H9 (cell line): ENCODE results near the gene PBX4. TPM values are rescaled to one million over a fixed set of nuclear protein-coding genes. Genes with fewer than 3 reads are reported as not detected.

Source experiments
- DNase-seq: peaks from one replicate; pipeline ENCODE4 v3.0.0-alpha.2; 2017
- H2AFZ ChIP-seq: one replicate; pipeline ENCODE4 v1.6.1; 2013; ENCODE audit warnings: mild to moderate bottlenecking, low read length, control low read depth, moderate library complexity
- H2AK5ac ChIP-seq: 2 replicates; pipeline ENCODE4 v1.6.1; 2013; ENCODE audit warnings: low read length, control low read depth, mixed read lengths; ENCODE audit not compliant: insufficient read length
- H2BK120ac ChIP-seq: one replicate; pipeline ENCODE4 v1.6.1; 2013; ENCODE audit warnings: low read depth, mild to moderate bottlenecking, low read length, control low read depth, inconsistent platforms; ENCODE audit not compliant: poor library complexity, severe bottlenecking
- H2BK12ac ChIP-seq: 2 replicates; pipeline ENCODE4 v1.6.1; 2013; ENCODE audit warnings: low read length, control low read depth, mixed read lengths, low read depth; ENCODE audit not compliant: insufficient read length
- H2BK15ac ChIP-seq: 2 replicates; pipeline ENCODE4 v1.6.1; 2013; ENCODE audit warnings: low read depth, low read length, control low read depth
- H2BK20ac ChIP-seq: one replicate; pipeline ENCODE4 v1.6.1; 2013; ENCODE audit warnings: low read depth, mild to moderate bottlenecking, low read length, control low read depth, inconsistent platforms; ENCODE audit not compliant: poor library complexity, severe bottlenecking
- H2BK5ac ChIP-seq: 2 replicates; pipeline ENCODE4 v1.6.1; 2013; ENCODE audit warnings: low read length, control low read depth, mixed read lengths; ENCODE audit not compliant: insufficient read length
- H3K14ac ChIP-seq: 2 replicates; pipeline ENCODE4 v1.6.1; 2013; ENCODE audit warnings: low read length, control low read depth; ENCODE audit not compliant: insufficient read depth
- H3K18ac ChIP-seq: 2 replicates; pipeline ENCODE4 v1.6.1; 2013; ENCODE audit warnings: low read depth, mild to moderate bottlenecking, mixed read lengths, low read length, control low read depth; ENCODE audit not compliant: insufficient read length
- H3K23ac ChIP-seq: 2 replicates; pipeline ENCODE4 v1.6.1; 2013; ENCODE audit warnings: low read length, control low read depth, mixed read lengths, low read depth; ENCODE audit not compliant: insufficient read length
- H3K23me2 ChIP-seq: 2 replicates; pipeline ENCODE4 v1.6.1; 2013; ENCODE audit warnings: low read depth, mild to moderate bottlenecking, mixed read lengths, low read length, control low read depth; ENCODE audit not compliant: insufficient read length, poor library complexity, severe bottlenecking
- H3K27ac ChIP-seq: 2 replicates; pipeline ENCODE4 v1.5.1; 2013; ENCODE audit warnings: low read length, control low read depth, mixed read lengths, low read depth; ENCODE audit not compliant: insufficient read length
- H3K27me3 ChIP-seq: 2 replicates; pipeline ENCODE4 v1.6.1; 2013; ENCODE audit warnings: low read length, control low read depth, inconsistent platforms; ENCODE audit not compliant: insufficient read depth
- H3K4ac ChIP-seq: 2 replicates; pipeline ENCODE4 v1.6.1; 2013; ENCODE audit warnings: low read depth, mild to moderate bottlenecking, control low read depth, inconsistent platforms, low read length, moderate library complexity
- H3K4me1 ChIP-seq: 2 replicates; pipeline ENCODE4 v1.6.1; 2013; ENCODE audit warnings: low read length, control low read depth, inconsistent platforms; ENCODE audit not compliant: insufficient read depth
- H3K4me2 ChIP-seq: 2 replicates; pipeline ENCODE4 v1.6.1; 2013; ENCODE audit warnings: low read length, control low read depth, mixed read lengths; ENCODE audit not compliant: insufficient read length, insufficient read depth
- H3K56ac ChIP-seq: 2 replicates; pipeline ENCODE4 v1.6.1; 2013; ENCODE audit warnings: low read depth, mild to moderate bottlenecking, mixed read lengths, low read length, control low read depth; ENCODE audit not compliant: insufficient read length
- H3K79me1 ChIP-seq: 2 replicates; pipeline ENCODE4 v1.6.1; 2013; ENCODE audit warnings: low read depth, mild to moderate bottlenecking, moderate library complexity, low read length, control low read depth, inconsistent platforms; ENCODE audit not compliant: insufficient read depth, poor library complexity, severe bottlenecking
- H3K79me2 ChIP-seq: 2 replicates; pipeline ENCODE4 v1.6.1; 2013; ENCODE audit warnings: low read length, control low read depth, inconsistent platforms; ENCODE audit not compliant: insufficient read depth
- H3K9ac ChIP-seq: 2 replicates; pipeline ENCODE4 v1.6.1; 2013; ENCODE audit warnings: low read length, control low read depth, mixed read lengths; ENCODE audit not compliant: insufficient read length; ENCODE audit errors: extremely low read depth
- H3K9me3 ChIP-seq: one replicate; pipeline ENCODE4 v1.6.1; 2013; ENCODE audit warnings: low read depth, low read length, inconsistent platforms; ENCODE audit not compliant: control insufficient read depth
- H3T11ph ChIP-seq: one replicate; pipeline ENCODE4 v1.6.1; 2013; ENCODE audit warnings: mild to moderate bottlenecking, low read length, control low read depth, inconsistent platforms
- H4K20me1 ChIP-seq: one replicate; pipeline ENCODE4 v1.6.1; 2013; ENCODE audit not compliant: control insufficient read depth, insufficient read length, insufficient read depth
- H4K5ac ChIP-seq: 2 replicates; pipeline ENCODE4 v1.6.1; 2013; ENCODE audit warnings: low read depth, mild to moderate bottlenecking, mixed read lengths, low read length, control low read depth; ENCODE audit not compliant: insufficient read length
- H4K8ac ChIP-seq: replicated peaks from 2 replicates; pipeline ENCODE4 v1.6.1; 2013; ENCODE audit warnings: low read length, control low read depth, mixed read lengths, low read depth; ENCODE audit not compliant: insufficient read length
- H4K91ac ChIP-seq: 2 replicates; pipeline ENCODE4 v1.6.1; 2013; ENCODE audit warnings: low read depth, mild to moderate bottlenecking, moderate library complexity, mixed read lengths, low read length, control low read depth; ENCODE audit not compliant: insufficient read length
- H3K27ac Mint-ChIP-seq, 3 experiments: 2 replicates in 2 of 3; 3 replicates in 1 of 3; pipeline ENCODE4 v1.8.0; 2020 to 2021; ENCODE audit warnings: mixed read lengths in 3 of 3, mild to moderate bottlenecking in 1 of 3, moderate library complexity in 1 of 3
- H3K27me3 Mint-ChIP-seq: 2 replicates; pipeline ENCODE4 v1.8.0; 2021; ENCODE audit warnings: low read depth, mild to moderate bottlenecking, moderate library complexity, mixed read lengths
- H3K36me3 Mint-ChIP-seq, 3 experiments: 2 replicates in 2 of 3; 3 replicates in 1 of 3; pipeline ENCODE4 v1.8.0; 2020 to 2021; ENCODE audit warnings: low read depth in 3 of 3, mixed read lengths in 3 of 3; ENCODE audit not compliant: insufficient read depth in 1 of 3
- H3K4me1 Mint-ChIP-seq, 2 experiments: 2 replicates each; pipeline ENCODE4 v1.8.0; 2020; ENCODE audit warnings: mixed read lengths in 2 of 2
- H3K4me3 Mint-ChIP-seq, 2 experiments: 2 replicates in 1 of 2; 3 replicates in 1 of 2; pipeline ENCODE4 v1.8.0; 2020 to 2021; ENCODE audit warnings: mild to moderate bottlenecking in 2 of 2, mixed read lengths in 2 of 2, moderate library complexity in 1 of 2
- H3K9me3 Mint-ChIP-seq, 2 experiments: 2 replicates in 1 of 2; 3 replicates in 1 of 2; pipeline ENCODE4 v1.8.0; 2020; ENCODE audit warnings: mild to moderate bottlenecking in 2 of 2, mixed read lengths in 2 of 2, moderate library complexity in 1 of 2
- WGBS: extraction: QIAGEN DNeasy Blood & Tissue Kit; methylation state at CpG from one replicate; pipeline ENCODE4 v1.1.7; 2013; ENCODE audit warnings: missing lambda C conversion rate, low lambda C conversion rate, mixed read lengths; ENCODE audit not compliant: insufficient read length; ENCODE audit errors: extremely low coverage; 5-methylcytosine and 5-hydroxymethylcytosine counted together
- total RNA-seq: library from RNA; stranded (reverse); gene quantifications from 2 replicates; pipeline ENCODE4 v1.2.1, GENCODE V29; 2021
- TF ChIP-seq, protein P1 (sequence below): fragments of 200-600 bp; sonication (generic); conservative IDR thresholded peaks from 3 replicates; pipeline ENCODE4 v1.8.0; 2021; ENCODE audit warnings: antibody characterized with exemption, mild to moderate bottlenecking

Gene PBX4
- total RNA-seq, 1 experiment from 2014 or later, result 3.3 TPM

DNA sequence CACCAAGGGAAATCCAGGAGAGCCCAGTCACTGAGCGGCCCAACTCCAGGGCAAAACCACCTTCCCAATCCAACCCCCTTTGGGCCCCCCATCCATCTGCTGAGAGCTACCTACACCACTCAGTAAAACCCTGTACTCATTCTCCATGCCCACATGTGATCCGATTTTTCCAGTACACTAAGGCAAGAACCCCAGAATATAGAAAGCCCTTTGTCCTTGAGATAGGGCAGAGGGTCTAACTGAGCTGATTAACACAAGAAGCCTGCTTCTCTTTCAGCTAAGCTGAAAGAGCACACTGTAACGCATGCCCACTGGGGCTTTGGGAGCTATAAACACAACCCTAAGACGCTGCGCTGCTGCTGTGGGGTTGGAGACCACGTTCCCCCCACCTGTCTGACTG lies 36.0 kb downstream of the PBX4 start:
- Histone ChIP-seq H3K18ac (no peak overlapping the region), H2AFZ (no peak overlapping the region), H4K91ac (no peak overlapping the region), H3K9me3 (no peaks in the 10 kb centered on the region), H3K4ac (no peak overlapping the region), H3K27ac (no peak overlapping the region), H3K4me1 (no peaks in the 10 kb centered on the region), H2BK15ac (no peak overlapping the region), H3K79me1 (no peaks in the 10 kb centered on the region), H2BK120ac (no peak overlapping the region), H3K14ac (no peak overlapping the region; the same call in 1 of the 2 replicates), H3K79me2 (no peaks in the 10 kb centered on the region), H2AK5ac (no peak overlapping the region), H2BK20ac (no peak overlapping the region), H3K23me2 (no peaks in the 10 kb centered on the region), H3K27me3 (no peaks in the 10 kb centered on the region), H2BK12ac (no peak overlapping the region), H3K4me2 (no peak overlapping the region), H3T11ph (no peak overlapping the region), H3K56ac (no peak overlapping the region), H3K23ac (no peak overlapping the region), H4K8ac (no peak overlapping the region), H4K20me1 (no peaks in the 10 kb centered on the region), H3K9ac (no peak overlapping the region), H4K5ac (no peak overlapping the region), H2BK5ac (no peak overlapping the region)
- H3K9me3 Mint-ChIP-seq, result no peaks in the 10 kb centered on the region
- WGBS, result no CpG with 5 or more reads among the region's 6 CpGs
- H3K4me3 Mint-ChIP-seq, result no peak overlapping the region
- peaks cover 0 to 5% of the 10 kb centered on the region in 2 experiments; a peak in 1 of 4 replicates for H3K4me1 Mint-ChIP-seq
- no peaks in the 10 kb centered on the region for H3K36me3 Mint-ChIP-seq
- H3K27me3 Mint-ChIP-seq, result peaks cover 8% of the 10 kb centered on the region
- H3K27ac Mint-ChIP-seq, result no peak overlapping the region; a peak in 2 of 7 replicates
- TF ChIP-seq, protein P1, sequence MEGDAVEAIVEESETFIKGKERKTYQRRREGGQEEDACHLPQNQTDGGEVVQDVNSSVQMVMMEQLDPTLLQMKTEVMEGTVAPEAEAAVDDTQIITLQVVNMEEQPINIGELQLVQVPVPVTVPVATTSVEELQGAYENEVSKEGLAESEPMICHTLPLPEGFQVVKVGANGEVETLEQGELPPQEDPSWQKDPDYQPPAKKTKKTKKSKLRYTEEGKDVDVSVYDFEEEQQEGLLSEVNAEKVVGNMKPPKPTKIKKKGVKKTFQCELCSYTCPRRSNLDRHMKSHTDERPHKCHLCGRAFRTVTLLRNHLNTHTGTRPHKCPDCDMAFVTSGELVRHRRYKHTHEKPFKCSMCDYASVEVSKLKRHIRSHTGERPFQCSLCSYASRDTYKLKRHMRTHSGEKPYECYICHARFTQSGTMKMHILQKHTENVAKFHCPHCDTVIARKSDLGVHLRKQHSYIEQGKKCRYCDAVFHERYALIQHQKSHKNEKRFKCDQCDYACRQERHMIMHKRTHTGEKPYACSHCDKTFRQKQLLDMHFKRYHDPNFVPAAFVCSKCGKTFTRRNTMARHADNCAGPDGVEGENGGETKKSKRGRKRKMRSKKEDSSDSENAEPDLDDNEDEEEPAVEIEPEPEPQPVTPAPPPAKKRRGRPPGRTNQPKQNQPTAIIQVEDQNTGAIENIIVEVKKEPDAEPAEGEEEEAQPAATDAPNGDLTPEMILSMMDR, result no peak
- no peak for DNase-seq
